ENCODE data around the gene NLRC4.
"Not testable (repeated sequence)": the region's sequence is repeated elsewhere in the genome, so short reads cannot be mapped to it uniquely, and the experiment has no call there.

GRCh38 chr2:32275790-32276189 is 11.1 kb upstream of the NLRC4 start:
- TF ChIP-seq CTCF (IDR thresholded peaks at IDR 0.05); EZH2 (IDR thresholded peaks at IDR 0.05; ENCODE audit: borderline replicate concordance, insufficient read depth, low read depth, low read length, poor library complexity, severe bottlenecking): not testable (repeated sequence)

Measured in B cell (primary cell).